ENCODE results near the gene C10orf88.

DNA sequence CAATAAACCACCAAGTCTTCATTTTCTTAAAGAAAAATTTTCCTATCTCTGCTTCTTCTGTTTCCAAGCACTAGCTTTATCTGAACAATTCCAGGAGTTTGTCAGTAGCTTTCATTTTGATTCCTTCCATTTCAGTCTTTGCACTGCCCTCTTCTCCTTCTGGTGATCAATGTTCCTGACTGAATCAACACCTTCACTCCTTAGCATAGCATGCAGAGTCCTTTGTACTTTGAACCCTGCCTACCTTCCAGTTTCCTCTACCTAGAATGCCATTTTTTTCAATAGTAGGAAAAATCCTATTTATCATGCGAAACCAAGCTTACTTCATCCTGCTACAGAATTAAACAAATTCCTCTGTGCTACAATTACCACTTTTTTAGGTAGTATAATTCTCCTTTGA lies 1.9 kb upstream of the C10orf88 start:
- TF ChIP-seq, protein P1, sequence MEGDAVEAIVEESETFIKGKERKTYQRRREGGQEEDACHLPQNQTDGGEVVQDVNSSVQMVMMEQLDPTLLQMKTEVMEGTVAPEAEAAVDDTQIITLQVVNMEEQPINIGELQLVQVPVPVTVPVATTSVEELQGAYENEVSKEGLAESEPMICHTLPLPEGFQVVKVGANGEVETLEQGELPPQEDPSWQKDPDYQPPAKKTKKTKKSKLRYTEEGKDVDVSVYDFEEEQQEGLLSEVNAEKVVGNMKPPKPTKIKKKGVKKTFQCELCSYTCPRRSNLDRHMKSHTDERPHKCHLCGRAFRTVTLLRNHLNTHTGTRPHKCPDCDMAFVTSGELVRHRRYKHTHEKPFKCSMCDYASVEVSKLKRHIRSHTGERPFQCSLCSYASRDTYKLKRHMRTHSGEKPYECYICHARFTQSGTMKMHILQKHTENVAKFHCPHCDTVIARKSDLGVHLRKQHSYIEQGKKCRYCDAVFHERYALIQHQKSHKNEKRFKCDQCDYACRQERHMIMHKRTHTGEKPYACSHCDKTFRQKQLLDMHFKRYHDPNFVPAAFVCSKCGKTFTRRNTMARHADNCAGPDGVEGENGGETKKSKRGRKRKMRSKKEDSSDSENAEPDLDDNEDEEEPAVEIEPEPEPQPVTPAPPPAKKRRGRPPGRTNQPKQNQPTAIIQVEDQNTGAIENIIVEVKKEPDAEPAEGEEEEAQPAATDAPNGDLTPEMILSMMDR (conservative IDR thresholded peaks at IDR 0.05), result no peak
- TF ChIP-seq EZH2 (IDR thresholded peaks at IDR 0.05; ENCODE audit: low read depth), result no peak

All from PC-9 (cell line).